Measurements from ENCODE around the gene C7orf57.

GRCh38 chr7:48077423-48077822 lies 42.1 kb downstream of the C7orf57 start:
- TF ChIP-seq CREB1 (IDR thresholded peaks at IDR 0.05; ENCODE audit: low read depth): no peak
- TF ChIP-seq POLR2AphosphoS5 (IDR thresholded peaks at IDR 0.05; ENCODE audit: low read length): no peak
- TF ChIP-seq SMC3 (IDR thresholded peaks at IDR 0.05; ENCODE audit: borderline replicate concordance, low read length): no peak
- no peak for TF ChIP-seq POLR2A (IDR thresholded peaks at IDR 0.05; ENCODE audit: low read depth, low read length)
- no peak for TF ChIP-seq GABPA (IDR thresholded peaks at IDR 0.05; ENCODE audit: low read depth)
- TF ChIP-seq, protein P1, sequence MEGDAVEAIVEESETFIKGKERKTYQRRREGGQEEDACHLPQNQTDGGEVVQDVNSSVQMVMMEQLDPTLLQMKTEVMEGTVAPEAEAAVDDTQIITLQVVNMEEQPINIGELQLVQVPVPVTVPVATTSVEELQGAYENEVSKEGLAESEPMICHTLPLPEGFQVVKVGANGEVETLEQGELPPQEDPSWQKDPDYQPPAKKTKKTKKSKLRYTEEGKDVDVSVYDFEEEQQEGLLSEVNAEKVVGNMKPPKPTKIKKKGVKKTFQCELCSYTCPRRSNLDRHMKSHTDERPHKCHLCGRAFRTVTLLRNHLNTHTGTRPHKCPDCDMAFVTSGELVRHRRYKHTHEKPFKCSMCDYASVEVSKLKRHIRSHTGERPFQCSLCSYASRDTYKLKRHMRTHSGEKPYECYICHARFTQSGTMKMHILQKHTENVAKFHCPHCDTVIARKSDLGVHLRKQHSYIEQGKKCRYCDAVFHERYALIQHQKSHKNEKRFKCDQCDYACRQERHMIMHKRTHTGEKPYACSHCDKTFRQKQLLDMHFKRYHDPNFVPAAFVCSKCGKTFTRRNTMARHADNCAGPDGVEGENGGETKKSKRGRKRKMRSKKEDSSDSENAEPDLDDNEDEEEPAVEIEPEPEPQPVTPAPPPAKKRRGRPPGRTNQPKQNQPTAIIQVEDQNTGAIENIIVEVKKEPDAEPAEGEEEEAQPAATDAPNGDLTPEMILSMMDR (IDR thresholded peaks at IDR 0.05 in 2 of 3, conservative IDR thresholded peaks at IDR 0.05 in 1 of 3; ENCODE audit: control insufficient read depth in 2 of 3, extremely low read depth in 1 of 3, insufficient read depth in 1 of 3, low read depth in 3 of 3, low read length in 3 of 3): no peak
- TF ChIP-seq RELA (IDR thresholded peaks at IDR 0.05; ENCODE audit: borderline replicate concordance, partially characterized antibody): no peak
